Liver (tissue), 3 donors: Measurements from ENCODE around the gene THBS3.

ENCODE experiments used
- CTCF ChIP-seq: fragments of 150-350 bp; IDR thresholded peaks from 2 replicates; pipeline ENCODE4 v1.5.1; 2017; ENCODE audit warnings: improper control_type of control experiment, low read depth, low read length; ENCODE audit not compliant: missing input control
- GABPA ChIP-seq, 2 donors: IDR thresholded peaks in 1 of 2; conservative IDR thresholded peaks in 1 of 2; 2 replicates each; pipeline ENCODE4 v1.6.1; 2016; ENCODE audit warnings: antibody characterized with exemption in 2 of 2, mild to moderate bottlenecking in 1 of 2, moderate library complexity in 1 of 2
- RAD21 ChIP-seq, 2 donors: IDR thresholded peaks; 2 replicates each; pipeline ENCODE4 v1.6.1; 2016; ENCODE audit warnings: antibody characterized with exemption in 2 of 2, mild to moderate bottlenecking in 2 of 2
- TF ChIP-seq, protein P1 (sequence below): IDR thresholded peaks from 2 replicates; pipeline ENCODE4 v1.6.1; 2016; ENCODE audit warnings: antibody characterized with exemption
- TF ChIP-seq, protein P2 (sequence below): IDR thresholded peaks from 2 replicates; pipeline ENCODE4 v1.6.1; 2016; ENCODE audit warnings: antibody characterized with exemption, mild to moderate bottlenecking
- donor health status: healthy.
- donor health status: healthy.

GRCh38 chr1:155223047-155223446, 15.3 kb upstream of the THBS3 start:
- TF ChIP-seq CTCF (no peak), RAD21 (IDR thresholded peaks at IDR 0.05) (no peak), GABPA (IDR thresholded peaks at IDR 0.05 in 1 of 2, conservative IDR thresholded peaks at IDR 0.05 in 1 of 2) (no peak)
- TF ChIP-seq, protein P1, sequence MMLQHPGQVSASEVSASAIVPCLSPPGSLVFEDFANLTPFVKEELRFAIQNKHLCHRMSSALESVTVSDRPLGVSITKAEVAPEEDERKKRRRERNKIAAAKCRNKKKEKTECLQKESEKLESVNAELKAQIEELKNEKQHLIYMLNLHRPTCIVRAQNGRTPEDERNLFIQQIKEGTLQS: no peak
- TF ChIP-seq, protein P2, sequence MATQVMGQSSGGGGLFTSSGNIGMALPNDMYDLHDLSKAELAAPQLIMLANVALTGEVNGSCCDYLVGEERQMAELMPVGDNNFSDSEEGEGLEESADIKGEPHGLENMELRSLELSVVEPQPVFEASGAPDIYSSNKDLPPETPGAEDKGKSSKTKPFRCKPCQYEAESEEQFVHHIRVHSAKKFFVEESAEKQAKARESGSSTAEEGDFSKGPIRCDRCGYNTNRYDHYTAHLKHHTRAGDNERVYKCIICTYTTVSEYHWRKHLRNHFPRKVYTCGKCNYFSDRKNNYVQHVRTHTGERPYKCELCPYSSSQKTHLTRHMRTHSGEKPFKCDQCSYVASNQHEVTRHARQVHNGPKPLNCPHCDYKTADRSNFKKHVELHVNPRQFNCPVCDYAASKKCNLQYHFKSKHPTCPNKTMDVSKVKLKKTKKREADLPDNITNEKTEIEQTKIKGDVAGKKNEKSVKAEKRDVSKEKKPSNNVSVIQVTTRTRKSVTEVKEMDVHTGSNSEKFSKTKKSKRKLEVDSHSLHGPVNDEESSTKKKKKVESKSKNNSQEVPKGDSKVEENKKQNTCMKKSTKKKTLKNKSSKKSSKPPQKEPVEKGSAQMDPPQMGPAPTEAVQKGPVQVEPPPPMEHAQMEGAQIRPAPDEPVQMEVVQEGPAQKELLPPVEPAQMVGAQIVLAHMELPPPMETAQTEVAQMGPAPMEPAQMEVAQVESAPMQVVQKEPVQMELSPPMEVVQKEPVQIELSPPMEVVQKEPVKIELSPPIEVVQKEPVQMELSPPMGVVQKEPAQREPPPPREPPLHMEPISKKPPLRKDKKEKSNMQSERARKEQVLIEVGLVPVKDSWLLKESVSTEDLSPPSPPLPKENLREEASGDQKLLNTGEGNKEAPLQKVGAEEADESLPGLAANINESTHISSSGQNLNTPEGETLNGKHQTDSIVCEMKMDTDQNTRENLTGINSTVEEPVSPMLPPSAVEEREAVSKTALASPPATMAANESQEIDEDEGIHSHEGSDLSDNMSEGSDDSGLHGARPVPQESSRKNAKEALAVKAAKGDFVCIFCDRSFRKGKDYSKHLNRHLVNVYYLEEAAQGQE: no peak
